Tibial nerve (tissue), 3 donors: ENCODE data around the gene MRTFA.

ENCODE experiments used
- CTCF ChIP-seq, 5 experiments: fragments of 200-600 bp in 3 of 5; fragments of 450-650 bp in 2 of 5; sonication (generic) in 3 of 5; IDR thresholded peaks; one replicate each; pipeline ENCODE4 v1.5.1; 2016 to 2019; ENCODE audit warnings: antibody characterized with exemption in 5 of 5, mild to moderate bottlenecking in 3 of 5, moderate library complexity in 2 of 5
- POLR2A ChIP-seq, 2 donors: fragments of 450-650 bp; IDR thresholded peaks; one replicate each; pipeline ENCODE4 v1.6.1; 2017; ENCODE audit warnings: antibody characterized with exemption in 2 of 2, mild to moderate bottlenecking in 2 of 2, moderate library complexity in 2 of 2

- TF ChIP-seq CTCF (IDR thresholded peaks at IDR 0.05) (no peak), POLR2A (IDR thresholded peaks at IDR 0.05) (no peak)
Observed at GRCh38 chr22:40635043-40635939, 1.2 kb downstream of the MRTFA start.
